SK-N-SH treated with all-trans-retinoic acid at 6 μM for 48 hours (cell line): ENCODE results near the gene CSTF2T.

Experiments
- ATAC-seq: fragments of 200-7000 bp; cut with Tn5 transposase; 3 replicates; pipeline ENCODE4 v1.9.1; 2020; ENCODE audit warnings: mild to moderate bottlenecking, moderate library complexity
- ARNTL ChIP-seq: fragments of 450-650 bp; formaldehyde crosslinking; IDR thresholded peaks from 2 replicates; pipeline ENCODE4 v1.5.0; 2020; ENCODE audit warnings: low read depth, mild to moderate bottlenecking, moderate library complexity, borderline replicate concordance
- BACH2 ChIP-seq: fragments of 250-450 bp; sonication (Bioruptor Pico); IDR thresholded peaks from 2 replicates; pipeline ENCODE4 v1.9.0; 2021; ENCODE audit warnings: mild to moderate bottlenecking, borderline replicate concordance
- CSDC2 ChIP-seq: fragments of 250-450 bp; sonication (Bioruptor Pico); IDR thresholded peaks from 2 replicates; pipeline ENCODE4 v1.5.0; 2020; ENCODE audit warnings: mild to moderate bottlenecking, moderate library complexity
- ESRRG ChIP-seq: fragments of 250-450 bp; sonication (Bioruptor Pico); IDR thresholded peaks from 2 replicates; pipeline ENCODE4 v1.6.1; 2021; ENCODE audit warnings: mild to moderate bottlenecking
- GLIS3 ChIP-seq: fragments of 250-450 bp; sonication (Bioruptor Pico); IDR thresholded peaks from 2 replicates; pipeline ENCODE4 v1.5.0; 2020; ENCODE audit warnings: mild to moderate bottlenecking, moderate library complexity
- ISL1 ChIP-seq: fragments of 250-450 bp; sonication (Bioruptor Pico); IDR thresholded peaks from 2 replicates; pipeline ENCODE4 v2.1.2; 2022; ENCODE audit warnings: mild to moderate bottlenecking, moderate library complexity
- OSR1 ChIP-seq: fragments of 250-450 bp; sonication (Bioruptor Pico); IDR thresholded peaks from 2 replicates; pipeline ENCODE4 v1.8.0; 2022; ENCODE audit warnings: moderate library complexity, mild to moderate bottlenecking, inconsistent platforms
- PPARA ChIP-seq: fragments of 250-450 bp; sonication (Bioruptor Pico); IDR thresholded peaks from 2 replicates; pipeline ENCODE4 v1.5.0; 2020; ENCODE audit warnings: mild to moderate bottlenecking, borderline replicate concordance
- RARB ChIP-seq: fragments of 250-450 bp; sonication (Bioruptor Pico); IDR thresholded peaks from 2 replicates; pipeline ENCODE4 v1.8.0; 2021; ENCODE audit warnings: mild to moderate bottlenecking, moderate library complexity
- SNAI2 ChIP-seq: fragments of 250-450 bp; sonication (Bioruptor Pico); IDR thresholded peaks from 2 replicates; pipeline ENCODE4 v1.5.0; 2020; ENCODE audit warnings: mild to moderate bottlenecking, moderate library complexity
- TCF4 ChIP-seq: fragments of 250-450 bp; sonication (Bioruptor Pico); IDR thresholded peaks from 2 replicates; pipeline ENCODE4 v1.8.0; 2021; ENCODE audit warnings: mild to moderate bottlenecking, moderate library complexity, borderline replicate concordance
- ZC3H10 ChIP-seq: fragments of 250-450 bp; sonication (Bioruptor Pico); IDR thresholded peaks from 2 replicates; pipeline ENCODE4 v1.5.1; 2021; ENCODE audit warnings: mild to moderate bottlenecking, moderate library complexity
- ZFP3 ChIP-seq: fragments of 250-450 bp; sonication (Bioruptor Pico); IDR thresholded peaks from 2 replicates; pipeline ENCODE4 v1.5.0; 2020; ENCODE audit warnings: mild to moderate bottlenecking, moderate library complexity
- ZFP30 ChIP-seq: fragments of 450-650 bp; formaldehyde crosslinking; IDR thresholded peaks from 2 replicates; pipeline ENCODE4 v1.5.0; 2022; ENCODE audit warnings: mild to moderate bottlenecking, moderate library complexity
- ZNF565 ChIP-seq: fragments of 450-650 bp; formaldehyde crosslinking; conservative IDR thresholded peaks from 2 replicates; pipeline ENCODE4 v1.5.0; 2020; ENCODE audit warnings: low read depth, mild to moderate bottlenecking, moderate library complexity
- ZNF70 ChIP-seq: fragments of 450-650 bp; formaldehyde crosslinking; IDR thresholded peaks from 2 replicates; pipeline ENCODE4 v1.5.0; 2020; ENCODE audit warnings: mild to moderate bottlenecking, moderate library complexity
- ZNF8 ChIP-seq: fragments of 450-650 bp; formaldehyde crosslinking; IDR thresholded peaks from 2 replicates; pipeline ENCODE4 v1.5.0; 2020; ENCODE audit warnings: mild to moderate bottlenecking, moderate library complexity
- TF ChIP-seq, protein P1 (sequence below): fragments of 250-450 bp; sonication (Bioruptor Pico); IDR thresholded peaks from 2 replicates; pipeline ENCODE4 v1.8.0; 2021; ENCODE audit warnings: low read depth, mild to moderate bottlenecking, moderate library complexity, borderline replicate concordance
- TF ChIP-seq, protein P2 (sequence below): fragments of 250-450 bp; sonication (Bioruptor Pico); IDR thresholded peaks from 2 replicates; pipeline ENCODE4 v1.5.1; 2020; ENCODE audit warnings: low read depth, mild to moderate bottlenecking, moderate library complexity
- TF ChIP-seq, protein P3 (sequence below): fragments of 250-450 bp; sonication (Bioruptor Pico); IDR thresholded peaks from 2 replicates; pipeline ENCODE4 v1.5.0; 2020; ENCODE audit warnings: mild to moderate bottlenecking, moderate library complexity
- TF ChIP-seq, protein P4 (sequence below): fragments of 250-450 bp; sonication (Bioruptor Pico); IDR thresholded peaks from 2 replicates; pipeline ENCODE4 v1.5.1; 2021; ENCODE audit warnings: mild to moderate bottlenecking, moderate library complexity

CSTF2T gene

DNA sequence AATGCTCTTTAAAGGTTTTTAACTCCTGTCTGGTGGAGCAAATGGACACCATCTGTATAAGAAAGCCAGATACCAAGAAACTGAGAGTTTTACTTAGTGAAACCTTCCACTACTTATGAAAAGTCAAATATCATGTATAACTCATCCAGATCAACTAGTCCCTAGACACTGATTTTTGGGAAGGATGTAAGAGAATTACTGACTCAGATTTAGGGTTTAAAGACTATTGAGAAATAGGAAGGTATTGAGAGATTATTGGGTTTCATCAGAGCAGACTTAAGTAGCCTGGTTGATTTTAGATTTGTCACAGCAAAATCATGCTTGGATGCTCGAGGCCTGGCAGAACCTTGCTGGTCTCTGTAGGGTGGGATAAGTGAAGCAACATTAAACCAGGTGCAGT lies 3.1 kb downstream of the CSTF2T start:
- ATAC-seq, result no peak
- no peak for TF ChIP-seq CSDC2 (CRISPR knock-in tag)
- TF ChIP-seq SNAI2 (CRISPR knock-in tag), result no peak
- TF ChIP-seq ZNF8 (CRISPR knock-in tag), result no peak
- TF ChIP-seq TCF4 (CRISPR knock-in tag), result no peak
- TF ChIP-seq, protein P1, sequence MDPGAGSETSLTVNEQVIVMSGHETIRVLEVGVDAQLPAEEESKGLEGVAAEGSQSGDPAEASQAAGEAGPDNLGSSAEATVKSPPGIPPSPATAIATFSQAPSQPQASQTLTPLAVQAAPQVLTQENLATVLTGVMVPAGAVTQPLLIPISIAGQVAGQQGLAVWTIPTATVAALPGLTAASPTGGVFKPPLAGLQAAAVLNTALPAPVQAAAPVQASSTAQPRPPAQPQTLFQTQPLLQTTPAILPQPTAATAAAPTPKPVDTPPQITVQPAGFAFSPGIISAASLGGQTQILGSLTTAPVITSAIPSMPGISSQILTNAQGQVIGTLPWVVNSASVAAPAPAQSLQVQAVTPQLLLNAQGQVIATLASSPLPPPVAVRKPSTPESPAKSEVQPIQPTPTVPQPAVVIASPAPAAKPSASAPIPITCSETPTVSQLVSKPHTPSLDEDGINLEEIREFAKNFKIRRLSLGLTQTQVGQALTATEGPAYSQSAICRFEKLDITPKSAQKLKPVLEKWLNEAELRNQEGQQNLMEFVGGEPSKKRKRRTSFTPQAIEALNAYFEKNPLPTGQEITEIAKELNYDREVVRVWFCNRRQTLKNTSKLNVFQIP (CRISPR knock-in tag), result no peak
- no peak for TF ChIP-seq ZFP3 (CRISPR knock-in tag)
- TF ChIP-seq GLIS3, result no peak
- TF ChIP-seq, all 23 proteins: peak for 0

DNA sequence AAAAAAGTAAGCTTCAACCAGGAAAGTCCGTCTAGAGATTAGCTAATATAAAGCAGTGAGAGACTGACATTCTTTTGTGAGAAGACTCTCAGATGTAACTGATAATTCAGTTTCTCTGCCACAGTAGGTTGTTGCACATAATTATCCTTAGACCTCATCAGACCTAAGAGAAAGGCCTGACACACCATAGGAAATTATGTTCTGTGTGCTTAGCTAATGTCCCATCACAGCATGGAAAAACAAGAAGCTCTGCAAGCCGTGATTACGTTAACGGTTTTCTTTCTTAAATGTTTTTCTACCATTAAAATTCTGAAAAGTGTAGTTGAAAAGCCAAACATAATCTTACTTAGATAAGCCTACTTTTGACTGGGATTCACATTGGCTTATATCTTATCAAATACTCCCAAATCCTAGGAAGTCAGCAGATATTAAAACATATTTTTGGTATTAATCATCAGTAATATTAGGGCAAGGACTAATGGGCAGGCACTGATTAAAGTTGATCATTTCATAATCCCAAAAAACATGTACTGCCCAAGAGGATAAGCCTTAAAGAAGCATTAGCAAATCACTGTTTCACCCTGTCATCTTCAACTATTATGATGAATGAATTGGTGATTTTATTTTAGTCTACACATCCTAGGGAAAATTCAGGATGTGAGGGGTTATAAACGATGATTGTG lies 5.2 kb downstream of the CSTF2T start:
- ATAC-seq, result no peak
- no peak for TF ChIP-seq TCF4 (CRISPR knock-in tag)
- TF ChIP-seq OSR1 (CRISPR knock-in tag), result no peak
- TF ChIP-seq SNAI2 (CRISPR knock-in tag), result no peak
- TF ChIP-seq, protein P1 (CRISPR knock-in tag), result no peak
- TF ChIP-seq ARNTL, result no peak
- no peak for TF ChIP-seq ZNF565 (CRISPR knock-in tag)
- no peak for TF ChIP-seq ZFP30 (CRISPR knock-in tag)
- TF ChIP-seq, protein P2, sequence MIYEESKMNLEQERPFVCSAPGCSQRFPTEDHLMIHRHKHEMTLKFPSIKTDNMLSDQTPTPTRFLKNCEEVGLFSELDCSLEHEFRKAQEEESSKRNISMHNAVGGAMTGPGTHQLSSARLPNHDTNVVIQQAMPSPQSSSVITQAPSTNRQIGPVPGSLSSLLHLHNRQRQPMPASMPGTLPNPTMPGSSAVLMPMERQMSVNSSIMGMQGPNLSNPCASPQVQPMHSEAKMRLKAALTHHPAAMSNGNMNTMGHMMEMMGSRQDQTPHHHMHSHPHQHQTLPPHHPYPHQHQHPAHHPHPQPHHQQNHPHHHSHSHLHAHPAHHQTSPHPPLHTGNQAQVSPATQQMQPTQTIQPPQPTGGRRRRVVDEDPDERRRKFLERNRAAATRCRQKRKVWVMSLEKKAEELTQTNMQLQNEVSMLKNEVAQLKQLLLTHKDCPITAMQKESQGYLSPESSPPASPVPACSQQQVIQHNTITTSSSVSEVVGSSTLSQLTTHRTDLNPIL (CRISPR knock-in tag), result no peak
- TF ChIP-seq RARB, result no peak
- TF ChIP-seq ZFP3 (CRISPR knock-in tag), result no peak
- TF ChIP-seq, protein P3, sequence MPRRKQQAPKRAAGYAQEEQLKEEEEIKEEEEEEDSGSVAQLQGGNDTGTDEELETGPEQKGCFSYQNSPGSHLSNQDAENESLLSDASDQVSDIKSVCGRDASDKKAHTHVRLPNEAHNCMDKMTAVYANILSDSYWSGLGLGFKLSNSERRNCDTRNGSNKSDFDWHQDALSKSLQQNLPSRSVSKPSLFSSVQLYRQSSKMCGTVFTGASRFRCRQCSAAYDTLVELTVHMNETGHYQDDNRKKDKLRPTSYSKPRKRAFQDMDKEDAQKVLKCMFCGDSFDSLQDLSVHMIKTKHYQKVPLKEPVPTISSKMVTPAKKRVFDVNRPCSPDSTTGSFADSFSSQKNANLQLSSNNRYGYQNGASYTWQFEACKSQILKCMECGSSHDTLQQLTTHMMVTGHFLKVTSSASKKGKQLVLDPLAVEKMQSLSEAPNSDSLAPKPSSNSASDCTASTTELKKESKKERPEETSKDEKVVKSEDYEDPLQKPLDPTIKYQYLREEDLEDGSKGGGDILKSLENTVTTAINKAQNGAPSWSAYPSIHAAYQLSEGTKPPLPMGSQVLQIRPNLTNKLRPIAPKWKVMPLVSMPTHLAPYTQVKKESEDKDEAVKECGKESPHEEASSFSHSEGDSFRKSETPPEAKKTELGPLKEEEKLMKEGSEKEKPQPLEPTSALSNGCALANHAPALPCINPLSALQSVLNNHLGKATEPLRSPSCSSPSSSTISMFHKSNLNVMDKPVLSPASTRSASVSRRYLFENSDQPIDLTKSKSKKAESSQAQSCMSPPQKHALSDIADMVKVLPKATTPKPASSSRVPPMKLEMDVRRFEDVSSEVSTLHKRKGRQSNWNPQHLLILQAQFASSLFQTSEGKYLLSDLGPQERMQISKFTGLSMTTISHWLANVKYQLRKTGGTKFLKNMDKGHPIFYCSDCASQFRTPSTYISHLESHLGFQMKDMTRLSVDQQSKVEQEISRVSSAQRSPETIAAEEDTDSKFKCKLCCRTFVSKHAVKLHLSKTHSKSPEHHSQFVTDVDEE (CRISPR knock-in tag), result no peak
- TF ChIP-seq PPARA (CRISPR knock-in tag), result no peak
- TF ChIP-seq ESRRG (CRISPR knock-in tag), result no peak
- no peak for TF ChIP-seq ZC3H10 (CRISPR knock-in tag)

DNA sequence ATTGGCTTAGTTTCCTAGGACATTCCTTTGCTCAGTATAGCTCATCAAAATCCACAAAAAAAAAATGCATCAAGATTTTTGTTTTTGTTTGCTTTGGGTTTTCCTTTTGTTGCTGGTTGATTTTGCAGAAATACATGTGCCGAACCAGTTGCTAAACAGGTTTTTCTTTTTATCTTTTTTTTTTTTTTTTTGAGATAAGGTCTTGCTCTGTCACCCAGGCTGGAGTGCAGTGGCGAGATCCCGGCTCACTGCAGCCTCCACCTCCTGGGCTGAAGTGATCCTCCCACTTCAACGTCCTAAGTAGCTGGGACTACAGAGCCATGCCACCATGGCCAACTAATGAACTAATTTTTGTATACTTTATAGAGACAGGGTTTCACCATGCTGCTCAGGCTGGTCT lies 8.3 kb downstream of the CSTF2T start:
- ATAC-seq, result no peak
- no peak for TF ChIP-seq ZC3H10 (CRISPR knock-in tag)
- TF ChIP-seq, protein P1 (CRISPR knock-in tag), result no peak
- no peak for TF ChIP-seq TCF4 (CRISPR knock-in tag)
- TF ChIP-seq ISL1 (CRISPR knock-in tag), result no peak
- no peak for TF ChIP-seq BACH2 (CRISPR knock-in tag)
- no peak for TF ChIP-seq OSR1 (CRISPR knock-in tag)
- TF ChIP-seq GLIS3, result no peak
- TF ChIP-seq ZNF70, result no peak
- no peak for TF ChIP-seq RARB
- no peak for TF ChIP-seq ZNF8 (CRISPR knock-in tag)
- TF ChIP-seq ESRRG (CRISPR knock-in tag), result no peak
- no peak for TF ChIP-seq ZFP30 (CRISPR knock-in tag)
- TF ChIP-seq PPARA (CRISPR knock-in tag), result no peak
- TF ChIP-seq, protein P4, sequence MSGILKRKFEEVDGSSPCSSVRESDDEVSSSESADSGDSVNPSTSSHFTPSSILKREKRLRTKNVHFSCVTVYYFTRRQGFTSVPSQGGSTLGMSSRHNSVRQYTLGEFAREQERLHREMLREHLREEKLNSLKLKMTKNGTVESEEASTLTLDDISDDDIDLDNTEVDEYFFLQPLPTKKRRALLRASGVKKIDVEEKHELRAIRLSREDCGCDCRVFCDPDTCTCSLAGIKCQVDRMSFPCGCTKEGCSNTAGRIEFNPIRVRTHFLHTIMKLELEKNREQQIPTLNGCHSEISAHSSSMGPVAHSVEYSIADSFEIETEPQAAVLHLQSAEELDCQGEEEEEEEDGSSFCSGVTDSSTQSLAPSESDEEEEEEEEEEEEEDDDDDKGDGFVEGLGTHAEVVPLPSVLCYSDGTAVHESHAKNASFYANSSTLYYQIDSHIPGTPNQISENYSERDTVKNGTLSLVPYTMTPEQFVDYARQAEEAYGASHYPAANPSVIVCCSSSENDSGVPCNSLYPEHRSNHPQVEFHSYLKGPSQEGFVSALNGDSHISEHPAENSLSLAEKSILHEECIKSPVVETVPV (CRISPR knock-in tag), result no peak
- TF ChIP-seq, protein P2 (CRISPR knock-in tag), result no peak
- TF ChIP-seq, protein P3 (CRISPR knock-in tag), result no peak
- TF ChIP-seq SNAI2 (CRISPR knock-in tag), result no peak
